HG03342 (cell line): Measurements from ENCODE around the gene ZNF514.
A peak's percentile ranks its signal among the peaks of the same experiment; 100 is the strongest.
"Not testable (repeated sequence)": the region's sequence is repeated elsewhere in the genome, so short reads cannot be mapped to it uniquely, and the experiment has no call there.

Source experiments
- ATAC-seq: cut with Tn5 transposase; IDR thresholded peaks from one replicate; pipeline ENCODE4 v1.9.1; 2021; ENCODE audit warnings: mild to moderate bottlenecking, moderate library complexity; ENCODE audit not compliant: unreplicated experiment

The ZNF514 gene

DNA sequence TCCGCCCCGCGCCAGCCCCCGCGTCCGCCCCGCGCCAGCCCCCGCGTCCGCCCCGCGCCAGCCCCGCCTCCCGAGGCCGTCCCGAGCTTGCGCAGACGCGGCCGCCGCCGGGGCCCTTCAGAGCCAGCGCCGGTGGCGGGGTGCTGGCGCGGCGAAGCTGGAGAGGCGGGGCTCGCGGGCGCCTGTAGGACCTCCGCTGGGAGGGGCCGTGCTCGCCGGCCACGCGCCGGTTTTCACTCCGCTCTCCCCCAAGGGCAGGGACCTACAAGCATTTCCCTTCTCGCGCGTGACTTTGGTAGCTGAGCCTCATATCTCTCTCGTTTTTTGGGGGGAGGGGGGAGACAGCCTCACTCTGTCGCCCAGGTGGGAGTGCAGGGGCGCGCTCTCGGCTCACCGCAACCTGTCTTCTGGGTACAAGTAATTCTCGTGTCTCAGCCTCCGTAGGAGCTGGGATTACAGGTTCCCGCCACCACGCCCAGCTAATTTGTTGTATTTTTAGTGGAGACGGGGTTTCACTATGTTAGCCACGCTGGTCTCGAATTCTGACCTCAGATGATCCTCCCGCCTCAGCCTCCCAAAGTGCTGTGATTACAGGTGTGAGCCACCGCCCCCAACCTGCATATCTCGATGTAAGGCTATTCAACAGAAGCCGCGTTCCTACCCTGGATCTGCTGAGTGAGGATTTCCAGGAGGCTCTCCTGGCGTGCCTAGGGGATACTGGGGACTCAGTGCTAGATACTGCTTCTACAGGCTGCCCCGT, at the start of gene ZNF514:
ZNF514 (minus strand) TSS at position 159 of the 760 bp plus-strand sequence. CDS start 6,595 bp downstream, outside the sequence.
- peak; percentile 93 for ATAC-seq

DNA sequence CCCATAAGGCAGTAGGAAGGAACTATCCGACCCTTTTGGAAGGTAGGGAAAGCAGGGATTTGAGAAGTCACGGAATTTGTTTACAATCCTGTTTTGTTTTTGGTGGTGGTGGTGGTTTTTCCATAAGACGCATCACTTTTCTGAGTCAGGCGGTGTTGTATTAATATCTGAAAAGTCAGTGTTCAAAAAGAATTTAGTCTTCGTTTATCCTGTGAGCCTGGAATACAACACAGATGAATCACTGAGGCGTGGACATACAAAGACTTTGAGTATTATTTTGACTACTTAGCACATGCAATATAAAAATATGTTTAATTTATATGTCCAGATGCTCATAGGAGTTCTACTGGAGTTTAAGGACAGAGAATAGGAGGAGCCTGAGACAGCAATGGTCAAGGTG, 48.5 kb upstream of the ZNF514 start:
- ATAC-seq: no peak

DNA sequence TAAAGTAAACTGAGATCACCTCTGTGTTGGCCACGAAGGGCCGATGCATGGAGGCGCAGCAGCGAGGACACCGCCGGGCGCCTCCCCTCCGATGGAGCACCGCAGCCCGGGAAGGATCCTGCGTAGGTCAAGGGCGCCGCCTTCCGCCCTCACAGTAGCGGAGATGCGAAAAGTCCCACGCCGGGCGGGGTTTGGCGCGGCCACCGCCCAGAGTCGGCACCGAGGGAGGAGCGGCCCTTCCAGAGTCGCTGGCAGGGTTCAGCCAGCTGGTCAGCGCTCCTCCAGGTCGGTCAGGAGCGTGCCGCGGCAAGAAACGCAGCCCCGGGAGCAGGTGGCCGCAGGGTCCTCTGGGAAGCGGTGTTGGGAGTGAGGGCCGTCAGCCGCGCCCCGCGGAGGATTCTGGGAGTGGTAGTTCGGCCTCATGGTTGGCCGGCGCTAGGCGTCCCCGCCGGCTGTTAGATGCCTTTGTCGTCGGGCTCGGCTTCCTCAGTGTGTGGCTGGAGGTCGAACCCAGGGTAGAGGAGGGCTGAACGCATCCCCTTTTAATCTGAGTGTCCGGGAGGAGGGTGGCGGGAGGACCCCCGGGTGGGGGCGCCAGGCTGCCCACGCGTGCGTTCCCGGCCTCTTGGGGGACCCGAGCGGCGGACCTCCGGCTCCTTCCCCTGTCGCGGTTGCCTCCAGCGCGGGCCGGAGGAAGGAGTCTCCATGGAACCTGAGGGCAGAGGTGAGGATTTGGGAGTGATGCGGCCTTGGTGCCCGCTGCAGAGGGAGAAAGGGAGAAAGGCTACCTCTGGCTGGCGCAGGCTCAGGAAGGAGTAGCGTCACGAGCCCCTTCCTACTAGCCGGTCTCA, 47.7 kb upstream of the ZNF514 start, which contains the start of gene ZNF892:
ZNF892 (plus strand) TSS at position 411 of the 851 bp plus-strand sequence; CDS start at position 706, 295 bp downstream.
- ATAC-seq: peak; percentile 95

DNA sequence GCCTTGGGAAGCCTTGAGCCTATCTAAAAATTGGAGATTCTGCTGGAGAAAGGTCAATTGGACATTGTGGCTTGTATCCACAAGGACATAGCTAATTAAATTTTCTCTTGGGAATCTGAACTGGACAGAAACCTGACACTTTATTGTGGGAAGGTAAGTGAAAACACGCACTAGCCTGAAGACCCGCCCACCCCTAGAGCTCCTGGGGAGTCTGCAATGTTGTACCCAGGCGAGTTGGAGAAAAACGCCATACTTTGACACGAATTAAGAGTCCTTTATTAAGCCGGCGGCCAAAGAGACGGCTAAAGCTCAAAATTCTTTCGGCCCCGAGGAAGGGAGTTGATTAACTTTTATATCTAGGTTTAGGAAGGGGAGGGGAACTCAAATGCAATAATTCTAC, 46.4 kb upstream of the ZNF514 start:
- ATAC-seq: no peak

DNA sequence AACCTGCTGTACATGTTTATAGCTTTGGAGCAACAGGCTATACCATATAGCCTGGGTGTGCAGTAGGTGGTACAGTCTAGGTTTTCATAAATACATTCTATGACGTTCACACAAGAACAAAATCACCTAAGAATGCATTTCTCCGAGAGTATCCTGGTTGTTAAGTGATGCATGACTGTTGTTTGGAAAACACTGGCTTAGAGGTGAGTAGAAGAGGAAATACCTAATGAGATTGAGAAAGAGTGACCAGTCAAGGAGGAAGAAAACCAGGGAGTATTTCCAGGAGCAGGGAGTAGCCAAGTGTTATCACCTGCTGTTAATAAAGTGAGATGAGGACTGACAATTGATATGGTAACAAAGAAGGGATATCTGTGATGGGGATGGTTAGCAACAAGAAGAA, 44.7 kb upstream of the ZNF514 start:
- no peak for ATAC-seq

- no peak for ATAC-seq
These were observed 44.3 kb upstream of the ZNF514 start for GRCh38 chr2:95203911-95204310.

GRCh38 chr2:95192956-95193355, 33.3 kb upstream of the ZNF514 start:
- not testable (repeated sequence) for ATAC-seq

GRCh38 chr2:95185973-95186372, 26.3 kb upstream of the ZNF514 start:
- ATAC-seq: no peak

- ATAC-seq: no peak
These were observed 25.5 kb upstream of the ZNF514 start for GRCh38 chr2:95185197-95185596.

DNA sequence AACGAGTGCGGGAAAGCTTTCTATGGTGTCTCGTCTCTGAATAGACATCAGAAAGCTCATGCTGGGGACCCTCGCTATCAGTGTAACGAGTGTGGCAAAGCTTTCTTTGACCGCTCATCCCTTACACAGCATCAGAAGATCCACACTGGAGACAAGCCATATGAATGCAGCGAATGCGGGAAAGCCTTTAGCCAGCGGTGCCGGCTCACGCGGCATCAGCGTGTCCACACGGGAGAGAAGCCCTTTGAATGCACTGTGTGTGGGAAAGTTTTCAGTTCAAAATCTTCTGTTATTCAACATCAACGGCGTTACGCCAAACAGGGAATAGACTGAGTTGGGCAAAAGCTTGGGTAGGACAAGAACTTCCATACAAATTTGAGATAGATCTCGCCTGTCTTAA, 22.1 kb upstream of the ZNF514 start:
- no peak for ATAC-seq

GRCh38 chr2:95179451-95179850, 19.8 kb upstream of the ZNF514 start:
- ATAC-seq: no peak

DNA sequence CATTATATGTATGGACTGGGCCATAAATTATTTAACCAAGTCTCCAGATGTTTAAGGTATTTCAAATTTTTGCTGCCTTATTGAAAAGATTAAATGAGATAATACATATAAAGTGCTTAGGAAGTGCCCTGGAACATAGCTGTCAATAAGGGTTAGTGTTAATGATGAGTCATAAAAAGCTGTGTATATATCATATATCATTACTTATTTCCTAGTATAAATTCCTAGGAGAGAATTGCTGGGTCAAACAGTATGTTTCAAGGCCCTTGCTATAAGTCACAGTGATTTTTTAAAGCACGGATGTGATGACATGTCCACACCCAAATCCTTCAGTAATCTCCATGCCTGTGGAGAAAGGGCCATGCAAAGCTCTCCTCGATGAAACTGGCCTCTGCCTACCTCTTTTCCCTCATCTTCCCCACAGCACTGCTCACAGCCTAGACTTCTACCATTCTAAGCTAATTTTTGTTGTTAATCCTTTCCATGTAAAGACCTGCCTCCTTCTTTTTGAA, 14.4 kb upstream of the ZNF514 start:
- ATAC-seq: no peak

GRCh38 chr2:95171902-95172301, 12.3 kb upstream of the ZNF514 start:
- no peak for ATAC-seq

DNA sequence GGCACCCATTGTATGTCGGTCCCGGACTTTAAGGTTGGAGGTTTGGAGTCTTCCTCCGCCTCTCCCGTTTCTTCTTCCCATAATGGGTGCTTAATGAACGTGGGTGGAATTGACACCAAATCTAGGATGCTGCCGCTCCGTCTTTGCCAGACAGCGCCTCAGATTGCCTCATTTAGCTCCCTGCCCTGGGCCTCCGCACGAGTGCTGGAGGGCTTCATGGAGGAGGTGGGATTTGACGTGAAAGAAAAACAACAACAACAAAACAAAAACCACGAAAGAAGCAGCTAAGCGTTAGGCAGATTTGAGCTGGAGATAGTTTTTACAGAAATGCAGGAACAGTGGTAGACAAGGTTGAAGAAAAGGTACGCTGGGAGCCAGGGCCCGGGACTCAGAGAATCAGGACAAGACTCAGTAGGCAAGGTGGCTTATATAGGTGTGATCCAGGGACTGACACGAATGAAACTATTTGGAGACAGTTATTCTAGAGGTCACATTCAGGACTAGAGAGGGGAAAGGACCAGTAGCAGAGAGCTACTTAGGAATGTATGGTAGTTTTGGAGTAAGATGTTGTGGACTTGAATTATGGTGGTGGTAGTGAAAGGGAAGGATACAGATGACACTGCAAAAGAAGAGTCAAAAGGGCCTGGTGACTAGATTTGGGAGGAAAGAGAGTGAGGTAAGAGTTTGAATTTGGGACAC, 6.6 kb upstream of the ZNF514 start:
- ATAC-seq: peak; percentile 16

DNA sequence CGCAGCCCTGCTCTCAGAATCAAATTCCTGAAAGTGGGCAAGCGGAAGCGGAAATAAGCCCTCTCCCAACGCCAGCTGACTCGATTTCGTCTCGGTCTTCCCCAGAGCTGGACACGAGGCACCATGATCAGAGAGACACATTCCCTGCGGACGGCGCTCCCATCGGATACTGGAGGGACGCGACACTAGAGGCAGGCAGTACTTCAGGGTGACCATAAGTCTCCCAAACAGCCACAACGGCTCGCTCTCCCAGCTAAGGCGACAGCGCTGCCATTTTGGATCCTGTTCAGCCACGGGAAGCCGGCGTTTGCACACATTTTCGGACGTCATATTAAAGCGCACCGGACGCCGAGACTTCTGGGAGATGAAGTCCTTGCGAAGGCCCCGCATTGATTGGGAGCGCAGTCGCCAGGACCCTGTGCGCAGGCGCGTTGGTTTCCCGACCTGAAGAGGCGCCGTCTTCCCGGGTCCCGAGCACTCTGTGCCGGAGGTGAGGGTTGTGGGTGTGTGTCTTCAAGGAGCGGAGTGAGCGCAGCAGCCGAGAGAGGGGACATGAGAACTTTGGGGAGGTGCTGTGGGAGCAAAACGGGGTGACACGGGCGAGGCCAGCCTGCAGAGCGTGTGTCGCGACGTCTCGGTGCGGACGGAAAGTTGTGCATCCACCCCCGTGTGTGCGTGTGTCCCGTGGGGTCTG, 5.9 kb upstream of the ZNF514 start, which contains the start of gene ZNF2:
ZNF2 (plus strand) TSS at position 439 of the 694 bp plus-strand sequence. CDS start 10,418 bp downstream, outside the sequence.
- ATAC-seq: peak; percentile 93

- peak; percentile 17 for ATAC-seq
These were observed 5.4 kb upstream of the ZNF514 start for GRCh38 chr2:95165030-95165370.

- peak; percentile 39 for ATAC-seq
These were observed 593 bp downstream of the ZNF514 start for GRCh38 chr2:95158891-95159619.

- ATAC-seq: no peak
These were observed 1.2 kb downstream of the ZNF514 start for GRCh38 chr2:95158441-95158840.

- ATAC-seq: no peak
These were observed 10.2 kb downstream of the ZNF514 start for GRCh38 chr2:95149397-95149984.
